HG02973 (cell line): Measurements from ENCODE around the gene TRIM49B.
"Not testable (repeated sequence)": the region's sequence is repeated elsewhere in the genome, so short reads cannot be mapped to it uniquely, and the experiment has no call there.

Experiments
- ATAC-seq: cut with Tn5 transposase; IDR thresholded peaks from one replicate; pipeline ENCODE4 v1.9.1; 2021; ENCODE audit warnings: moderate library complexity; ENCODE audit not compliant: unreplicated experiment

Gene TRIM49B

GRCh38 chr11:49028523-49028922 lies at the start of gene TRIM49B:
Gene TRIM49B, plus strand, starts transcription at chr11:49028823. Its CDS starts 2,777 bp downstream, at chr11:49031600.
- not testable (repeated sequence) for ATAC-seq

- ATAC-seq, result not testable (repeated sequence)
Observed at GRCh38 chr11:48983785-48984184, 44.8 kb upstream of the TRIM49B start, which contains the start of gene TRIM51G. Gene TRIM51G, minus strand, starts transcription at chr11:48983885. Its CDS starts 2,190 bp downstream, at chr11:48981695.

GRCh38 chr11:49048229-49048628 lies 19.6 kb downstream of the TRIM49B start:
- ATAC-seq, result not testable (repeated sequence)

- ATAC-seq, result not testable (repeated sequence)
Observed at GRCh38 chr11:49049821-49050220, 21.2 kb downstream of the TRIM49B start.

- not testable (repeated sequence) for ATAC-seq
Observed at GRCh38 chr11:49059012-49059411, 30.4 kb downstream of the TRIM49B start, which contains the start of gene TRIM64C. Gene TRIM64C, minus strand, starts transcription at chr11:49059112. Its CDS starts 0 bp downstream, at chr11:49059112.

- ATAC-seq, result not testable (repeated sequence)
Observed at GRCh38 chr11:49069897-49070296, 41.3 kb downstream of the TRIM49B start.
